ENCODE measurements around the gene NR6A1. TPM values are rescaled to one million over a fixed set of nuclear protein-coding genes. Genes with fewer than 3 reads are reported as not detected.

The NR6A1 gene
- 1.6 and 2.9 TPM in 2 replicates for total RNA-seq (2014; rRNA removed; shearing (Covaris generic))

DNA sequence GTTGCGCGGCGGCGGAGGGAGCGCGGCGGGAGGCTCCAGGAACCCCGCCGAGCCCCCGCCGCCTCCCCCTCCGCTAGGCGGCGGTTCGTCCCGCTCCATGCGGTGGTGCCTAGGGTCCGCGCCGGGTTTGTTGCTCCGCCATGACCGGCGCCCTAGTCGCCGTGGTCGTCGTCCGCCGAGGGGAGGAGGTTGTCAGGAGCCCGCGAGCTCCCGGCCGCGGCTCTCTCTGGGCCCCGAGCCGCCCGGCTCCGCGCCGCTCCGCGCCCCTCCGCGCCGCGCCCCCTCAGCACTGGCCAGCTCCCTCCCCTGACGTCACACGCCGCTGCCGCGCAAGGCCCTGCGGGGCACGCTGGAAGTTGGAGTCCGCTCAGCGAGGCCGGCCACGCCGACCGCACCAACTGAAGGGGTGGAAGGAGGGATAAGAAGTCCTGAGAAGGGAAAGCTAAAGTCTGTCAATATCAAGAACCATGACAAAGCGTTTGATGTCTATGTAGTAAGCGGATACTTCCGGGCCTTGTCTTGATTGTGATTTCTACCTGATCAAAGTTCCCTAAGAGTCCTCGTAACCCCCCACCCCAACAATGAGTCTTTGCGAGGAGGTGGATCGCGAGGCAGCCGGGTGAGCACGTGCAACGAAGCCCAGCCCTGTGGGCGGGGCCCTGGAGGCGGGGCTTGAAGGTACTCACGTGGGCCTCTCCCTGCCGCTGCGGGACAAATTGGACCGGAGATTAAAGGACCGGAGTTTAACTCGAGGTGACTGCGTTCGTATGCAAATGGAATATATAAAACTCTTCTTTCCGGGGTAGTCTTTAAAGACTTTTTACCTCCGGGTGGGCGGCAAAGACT is at the start of gene NR6A1:
Gene NR6A1 (minus strand): TSS at position 291 of the 846 bp plus-strand sequence.

DNA sequence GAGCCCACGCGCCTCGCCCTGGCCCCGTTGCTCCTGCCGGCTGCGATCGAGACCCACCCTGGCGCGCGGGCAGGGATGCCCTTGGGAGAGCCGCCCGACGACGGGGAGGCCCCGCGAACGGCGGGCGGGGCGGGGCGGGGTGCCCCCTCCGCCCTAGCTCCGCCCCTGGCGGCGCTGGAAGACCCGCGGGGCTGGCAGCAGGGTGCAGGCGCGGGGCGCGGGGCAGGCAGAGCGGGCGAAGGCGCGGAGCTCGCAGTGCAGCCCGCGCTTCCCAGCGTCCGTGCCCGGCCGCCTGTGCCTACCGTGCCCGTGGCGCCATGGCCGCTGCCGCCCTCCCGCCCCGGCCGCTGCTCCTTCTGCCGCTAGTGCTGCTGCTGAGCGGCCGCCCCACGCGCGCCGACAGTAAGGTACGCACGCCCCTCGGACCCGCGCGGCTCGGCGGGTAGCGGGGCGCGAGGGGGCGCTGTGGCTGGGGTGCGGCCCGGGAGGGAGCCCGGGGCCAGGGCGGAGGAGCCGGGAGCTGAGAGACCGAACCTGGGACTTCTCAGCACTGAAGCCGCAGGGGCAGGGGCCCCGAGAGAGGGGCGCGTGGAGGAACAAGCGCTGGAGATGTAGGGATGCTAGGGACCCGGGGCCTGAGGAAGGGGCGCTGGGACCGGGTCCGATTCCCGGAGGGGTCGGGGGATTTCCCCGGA is 6.0 kb upstream of the NR6A1 start, which contains the start of gene OLFML2A:
Gene OLFML2A (plus strand): TSS at position 180 of the 695 bp plus-strand sequence. CDS start 138 bp downstream, at position 318.

DNA sequence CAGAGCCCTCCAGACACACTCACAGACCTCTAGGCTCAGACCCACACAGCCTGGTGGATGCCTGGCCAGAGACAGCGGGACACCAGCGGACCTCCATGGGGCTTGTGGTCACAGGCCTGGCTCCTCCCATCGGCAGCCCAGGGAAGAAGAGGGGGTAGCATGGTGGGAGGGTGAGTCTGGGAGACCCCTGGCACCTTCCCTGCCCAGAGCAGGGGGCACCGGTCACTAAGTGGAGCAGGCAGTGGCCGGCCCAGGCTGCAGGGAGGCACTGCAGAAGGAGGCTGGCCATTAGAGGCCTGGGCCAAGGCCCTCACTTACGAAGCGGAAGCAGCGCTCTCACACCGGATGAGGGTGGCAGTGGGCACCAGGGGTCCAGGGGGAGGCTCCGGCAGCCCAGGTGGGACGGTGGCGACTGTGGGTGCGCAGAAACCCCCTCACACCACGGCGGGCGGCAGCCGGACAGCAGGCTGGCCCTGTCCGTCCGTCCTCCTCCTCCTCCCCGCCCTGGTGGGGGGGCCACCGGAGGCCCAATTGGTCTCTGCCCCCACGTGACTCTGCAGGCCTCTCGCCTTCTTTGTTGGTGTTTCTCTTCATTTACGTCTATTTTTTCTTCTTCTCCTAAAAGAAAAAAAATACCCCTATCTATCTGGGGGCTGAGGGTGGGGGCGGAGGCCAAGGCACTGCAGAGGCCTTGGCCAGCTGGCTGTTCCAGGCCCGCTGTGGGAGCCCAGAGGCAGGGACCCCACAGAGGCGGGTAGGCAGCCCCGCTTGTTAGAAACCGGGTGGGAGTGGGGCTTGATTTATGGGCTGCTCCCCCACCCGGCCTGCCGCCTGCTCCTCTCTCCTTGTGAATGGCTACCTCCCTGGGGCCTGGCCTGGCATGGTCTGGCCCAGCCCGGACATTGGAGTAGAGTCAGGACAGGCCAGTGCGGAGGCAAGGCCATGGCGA is 263.9 kb downstream of the NR6A1 start, which contains the start of gene NR5A1:
Gene NR5A1 (minus strand): TSS at position 469 of the 949 bp plus-strand sequence. CDS start 4,004 bp downstream, outside the sequence.

Small RNA genes lying within 50 kb of the gene (small RNA-seq; reads per million reads assigned to genes)
- gene MIR181A2 (9.3 reads per million, percentile 88 among the genes with 10 or more reads in this experiment), gene MIR181B2 (11.9 reads per million, percentile 90 among the genes with 10 or more reads in this experiment), gene RN7SL302P (not detected)

Other genes starting within 250 kb of the NR6A1 start
- 7.6 and 7.7 TPM in 2 replicates for gene OLFML2A, start 5.8 kb upstream of the NR6A1 start, total RNA-seq (2014; rRNA removed; shearing (Covaris generic))
- not detected in 2 replicates for gene WDR38, start 82.1 kb upstream of the NR6A1 start, total RNA-seq (2014; rRNA removed; shearing (Covaris generic))
- 4,232 and 4,354 TPM in 2 replicates for gene RPL35, start 90.6 kb upstream of the NR6A1 start, total RNA-seq (2014; rRNA removed; shearing (Covaris generic))
- gene ARPC5L, start 90.8 kb upstream of the NR6A1 start, total RNA-seq (2014; rRNA removed; shearing (Covaris generic)), result 65.1 and 68.4 TPM in 2 replicates
- gene GOLGA1, start 169.8 kb upstream of the NR6A1 start, total RNA-seq (2014; rRNA removed; shearing (Covaris generic)), result 19.3 and 19.9 TPM in 2 replicates

Measured in A375 (cell line).